ENCODE measurements around the gene CSNK1G1. TPM values are rescaled to one million over a fixed set of nuclear protein-coding genes. Genes with fewer than 3 reads are reported as not detected.

Gene CSNK1G1
- total RNA-seq, 1 experiment from 2014 or later, result 23.9 TPM

GRCh38 chr15:64310036-64310435 lies 45.9 kb downstream of the CSNK1G1 start:
- H3K4me1 Mint-ChIP-seq (ENCODE audit: low read depth, unreplicated experiment), result no peaks in the 10 kb centered on the region
- DNase-seq, result no peak
- no peaks in the 10 kb centered on the region for H3K27me3 Mint-ChIP-seq (ENCODE audit: unreplicated experiment)
- no peak overlapping the region for H3K27ac Mint-ChIP-seq (ENCODE audit: unreplicated experiment)
- intact Hi-C loops (cut with micrococcal nuclease; ENCODE audit: unreplicated experiment), result no loop called here
- H3K36me3 Mint-ChIP-seq (ENCODE audit: insufficient read depth, unreplicated experiment), result no peaks in the 10 kb centered on the region
- BruUV-seq (replicated peaks), result no TSS peak
- TF ChIP-seq, protein P1, sequence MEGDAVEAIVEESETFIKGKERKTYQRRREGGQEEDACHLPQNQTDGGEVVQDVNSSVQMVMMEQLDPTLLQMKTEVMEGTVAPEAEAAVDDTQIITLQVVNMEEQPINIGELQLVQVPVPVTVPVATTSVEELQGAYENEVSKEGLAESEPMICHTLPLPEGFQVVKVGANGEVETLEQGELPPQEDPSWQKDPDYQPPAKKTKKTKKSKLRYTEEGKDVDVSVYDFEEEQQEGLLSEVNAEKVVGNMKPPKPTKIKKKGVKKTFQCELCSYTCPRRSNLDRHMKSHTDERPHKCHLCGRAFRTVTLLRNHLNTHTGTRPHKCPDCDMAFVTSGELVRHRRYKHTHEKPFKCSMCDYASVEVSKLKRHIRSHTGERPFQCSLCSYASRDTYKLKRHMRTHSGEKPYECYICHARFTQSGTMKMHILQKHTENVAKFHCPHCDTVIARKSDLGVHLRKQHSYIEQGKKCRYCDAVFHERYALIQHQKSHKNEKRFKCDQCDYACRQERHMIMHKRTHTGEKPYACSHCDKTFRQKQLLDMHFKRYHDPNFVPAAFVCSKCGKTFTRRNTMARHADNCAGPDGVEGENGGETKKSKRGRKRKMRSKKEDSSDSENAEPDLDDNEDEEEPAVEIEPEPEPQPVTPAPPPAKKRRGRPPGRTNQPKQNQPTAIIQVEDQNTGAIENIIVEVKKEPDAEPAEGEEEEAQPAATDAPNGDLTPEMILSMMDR (IDR thresholded peaks at IDR 0.05; ENCODE audit: unreplicated experiment), result no peak
- H3K9me3 Mint-ChIP-seq (ENCODE audit: low read depth, unreplicated experiment), result no peaks in the 10 kb centered on the region
- CTCF ChIA-PET, result no interaction called here
- no peak overlapping the region for H3K4me3 Mint-ChIP-seq (ENCODE audit: low read depth, unreplicated experiment)

GRCh38 chr15:64305261-64305660 lies 50.7 kb downstream of the CSNK1G1 start:
- Mint-ChIP-seq H3K27me3 (ENCODE audit: unreplicated experiment) (no peaks in the 10 kb centered on the region), H3K9me3 (ENCODE audit: low read depth, unreplicated experiment) (no peaks in the 10 kb centered on the region), H3K4me1 (ENCODE audit: low read depth, unreplicated experiment) (no peaks in the 10 kb centered on the region), H3K4me3 (ENCODE audit: low read depth, unreplicated experiment) (no peak overlapping the region), H3K36me3 (ENCODE audit: insufficient read depth, unreplicated experiment) (no peaks in the 10 kb centered on the region), H3K27ac (ENCODE audit: unreplicated experiment) (no peak overlapping the region)
- DNase-seq, result no peak
- intact Hi-C loops (cut with micrococcal nuclease; ENCODE audit: unreplicated experiment), result no loop called here
- TF ChIP-seq, protein P1 (IDR thresholded peaks at IDR 0.05; ENCODE audit: unreplicated experiment), result no peak
- no TSS peak for BruUV-seq (replicated peaks)
- CTCF ChIA-PET, result no interaction called here

DNA sequence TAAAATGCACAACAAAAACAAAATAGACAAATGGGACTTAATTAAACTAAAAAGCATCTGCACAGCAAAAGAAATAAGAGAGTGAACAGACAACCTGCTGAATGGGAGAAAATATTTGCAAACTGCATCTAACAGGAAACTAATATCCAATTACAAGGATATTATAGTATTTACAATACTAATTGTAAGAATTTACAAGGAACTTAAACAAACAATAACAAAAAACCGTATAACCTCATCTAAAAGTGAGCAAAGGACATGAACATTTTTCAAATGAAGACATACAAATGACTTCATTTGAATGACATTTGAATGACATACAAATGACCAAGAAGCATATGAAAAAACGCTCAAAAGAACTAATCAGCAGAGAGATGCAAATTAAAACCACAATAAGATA lies 66.4 kb downstream of the CSNK1G1 start:
- TF ChIP-seq, protein P1 (IDR thresholded peaks at IDR 0.05; ENCODE audit: unreplicated experiment), result no peak
- no TSS peak for BruUV-seq (replicated peaks)
- H3K4me3 Mint-ChIP-seq (ENCODE audit: low read depth, unreplicated experiment), result no peak overlapping the region
- H3K36me3 Mint-ChIP-seq (ENCODE audit: insufficient read depth, unreplicated experiment), result no peaks in the 10 kb centered on the region
- intact Hi-C loops (cut with micrococcal nuclease; ENCODE audit: unreplicated experiment), result no loop called here
- no peak overlapping the region for H3K27ac Mint-ChIP-seq (ENCODE audit: unreplicated experiment)
- no peaks in the 10 kb centered on the region for H3K9me3 Mint-ChIP-seq (ENCODE audit: low read depth, unreplicated experiment)
- no peaks in the 10 kb centered on the region for H3K27me3 Mint-ChIP-seq (ENCODE audit: unreplicated experiment)
- H3K4me1 Mint-ChIP-seq (ENCODE audit: low read depth, unreplicated experiment), result no peaks in the 10 kb centered on the region
- CTCF ChIA-PET, result no interaction called here
- no peak for DNase-seq

DNA sequence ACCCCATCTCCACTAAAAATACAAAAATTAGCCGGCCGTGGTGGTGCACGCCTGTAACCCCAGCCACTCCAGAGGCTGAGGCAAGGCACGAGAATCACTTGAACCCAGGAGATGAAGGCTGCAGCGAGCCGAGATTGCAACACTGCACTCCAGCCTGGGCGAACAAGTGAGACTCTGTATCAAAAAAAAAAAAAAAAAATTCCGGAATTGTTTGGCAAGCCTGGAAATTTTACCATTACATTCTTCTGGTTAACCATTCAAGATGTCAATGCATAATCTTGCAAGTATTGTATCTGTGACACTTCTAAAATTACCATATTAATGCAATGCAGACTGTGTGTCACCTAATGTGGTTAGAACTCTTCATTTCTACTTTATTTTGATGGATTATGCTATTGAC lies 67.0 kb downstream of the CSNK1G1 start:
- CTCF ChIA-PET, result no interaction called here
- Mint-ChIP-seq H3K4me3 (ENCODE audit: low read depth, unreplicated experiment) (no peak overlapping the region), H3K27me3 (ENCODE audit: unreplicated experiment) (no peaks in the 10 kb centered on the region), H3K4me1 (ENCODE audit: low read depth, unreplicated experiment) (peaks cover 2% of the 10 kb centered on the region), H3K27ac (ENCODE audit: unreplicated experiment) (no peak overlapping the region), H3K9me3 (ENCODE audit: low read depth, unreplicated experiment) (no peaks in the 10 kb centered on the region), H3K36me3 (ENCODE audit: insufficient read depth, unreplicated experiment) (no peaks in the 10 kb centered on the region)
- no peak for DNase-seq
- intact Hi-C loops (cut with micrococcal nuclease; ENCODE audit: unreplicated experiment), result no loop called here
- TF ChIP-seq, protein P1 (IDR thresholded peaks at IDR 0.05; ENCODE audit: unreplicated experiment), result no peak
- BruUV-seq (replicated peaks), result no TSS peak

DNA sequence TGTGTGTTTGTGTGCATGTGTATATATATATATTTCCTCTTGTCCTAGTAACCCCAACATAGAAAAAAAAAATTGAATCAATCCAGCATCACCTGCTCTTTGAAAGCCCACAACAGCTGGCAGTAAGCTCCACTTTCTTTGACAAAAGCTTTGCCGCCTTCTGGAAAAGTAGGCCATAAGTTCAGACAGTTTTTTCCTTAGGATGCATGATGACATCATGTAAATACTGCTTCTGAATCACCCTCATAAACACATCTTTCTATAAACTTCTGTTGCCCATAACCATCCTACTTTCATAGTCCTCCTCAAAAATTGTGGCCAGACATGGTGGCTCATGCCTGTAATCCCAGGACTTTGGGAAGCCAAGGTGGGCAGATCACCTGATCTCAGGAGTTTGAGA lies 67.4 kb downstream of the CSNK1G1 start:
- Mint-ChIP-seq H3K27me3 (ENCODE audit: unreplicated experiment) (no peaks in the 10 kb centered on the region), H3K9me3 (ENCODE audit: low read depth, unreplicated experiment) (no peaks in the 10 kb centered on the region), H3K4me1 (ENCODE audit: low read depth, unreplicated experiment) (peaks cover 6% of the 10 kb centered on the region), H3K4me3 (ENCODE audit: low read depth, unreplicated experiment) (no peak overlapping the region), H3K36me3 (ENCODE audit: insufficient read depth, unreplicated experiment) (no peaks in the 10 kb centered on the region), H3K27ac (ENCODE audit: unreplicated experiment) (no peak overlapping the region)
- TF ChIP-seq, protein P1 (IDR thresholded peaks at IDR 0.05; ENCODE audit: unreplicated experiment), result no peak
- intact Hi-C loops (cut with micrococcal nuclease; ENCODE audit: unreplicated experiment), result no loop called here
- CTCF ChIA-PET, result no interaction called here
- no peak for DNase-seq
- BruUV-seq (replicated peaks), result no TSS peak
